Duodenal mucosa (tissue), 2 donors: ENCODE results near the gene TMEM121.
"Not testable (repeated sequence)": the region's sequence is repeated elsewhere in the genome, so short reads cannot be mapped to it uniquely, and the experiment has no call there.

Source experiments
- H3K27ac ChIP-seq: one replicate; pipeline ENCODE4 v1.7.0; 2013; ENCODE audit warnings: low read depth, low read length
- H3K27me3 ChIP-seq, 2 donors: one replicate each; pipeline ENCODE4 v1.7.0; 2013; ENCODE audit warnings: low read length in 2 of 2, control low read depth in 1 of 2; ENCODE audit not compliant: insufficient read depth in 2 of 2, control insufficient read depth in 1 of 2
- H3K36me3 ChIP-seq, 2 donors: one replicate each; pipeline ENCODE4 v1.7.0; 2013; ENCODE audit warnings: low read length in 2 of 2, control low read depth in 1 of 2; ENCODE audit not compliant: insufficient read depth in 2 of 2, control insufficient read depth in 1 of 2
- H3K4me1 ChIP-seq, 2 donors: one replicate each; pipeline ENCODE4 v1.7.0; 2013; ENCODE audit warnings: low read length in 2 of 2, control low read depth in 1 of 2; ENCODE audit not compliant: insufficient read depth in 2 of 2, control insufficient read depth in 1 of 2
- H3K4me3 ChIP-seq, 2 donors: one replicate each; pipeline ENCODE4 v1.7.0; 2013; ENCODE audit warnings: low read length in 2 of 2, low read depth in 1 of 2
- H3K9ac ChIP-seq, 2 donors: one replicate each; pipeline ENCODE4 v1.7.0; 2013; ENCODE audit warnings: low read length in 2 of 2, low read depth in 1 of 2
- H3K9me3 ChIP-seq, 2 donors: one replicate each; pipeline ENCODE4 v1.7.0; 2013; ENCODE audit warnings: low read length in 2 of 2, control low read depth in 1 of 2; ENCODE audit not compliant: control insufficient read depth in 1 of 2

TMEM121 gene

DNA sequence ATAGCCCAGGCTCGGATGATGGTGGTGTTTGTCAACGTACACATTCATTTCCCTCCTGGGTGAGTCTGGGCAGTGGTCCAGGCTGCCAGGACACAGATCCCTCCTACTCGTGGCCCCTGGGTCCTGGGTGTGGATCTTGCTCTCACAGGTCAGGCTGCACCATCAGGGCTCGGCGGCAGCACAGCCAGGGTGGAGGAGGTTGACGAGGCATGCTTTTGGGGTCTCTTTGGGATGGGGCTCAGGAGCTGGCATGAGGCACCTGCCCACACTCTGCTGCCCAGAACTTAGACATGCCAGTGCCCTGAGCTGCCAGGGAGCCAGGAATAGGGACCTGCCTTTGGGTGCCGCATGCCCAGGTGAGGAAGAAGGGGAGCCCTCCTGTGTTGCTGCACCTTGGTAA, 9.7 kb downstream of the TMEM121 start:
- Histone ChIP-seq H3K4me1 (peaks cover 0 to 3% of the 10 kb centered on the region in 2 donors), H3K36me3 (no peaks in the 10 kb centered on the region), H3K27ac (no peak overlapping the region), H3K9me3 (no peaks in the 10 kb centered on the region), H3K4me3 (no peak overlapping the region), H3K27me3 (peaks cover 0 to 8% of the 10 kb centered on the region in 2 donors), H3K9ac (no peak overlapping the region)

DNA sequence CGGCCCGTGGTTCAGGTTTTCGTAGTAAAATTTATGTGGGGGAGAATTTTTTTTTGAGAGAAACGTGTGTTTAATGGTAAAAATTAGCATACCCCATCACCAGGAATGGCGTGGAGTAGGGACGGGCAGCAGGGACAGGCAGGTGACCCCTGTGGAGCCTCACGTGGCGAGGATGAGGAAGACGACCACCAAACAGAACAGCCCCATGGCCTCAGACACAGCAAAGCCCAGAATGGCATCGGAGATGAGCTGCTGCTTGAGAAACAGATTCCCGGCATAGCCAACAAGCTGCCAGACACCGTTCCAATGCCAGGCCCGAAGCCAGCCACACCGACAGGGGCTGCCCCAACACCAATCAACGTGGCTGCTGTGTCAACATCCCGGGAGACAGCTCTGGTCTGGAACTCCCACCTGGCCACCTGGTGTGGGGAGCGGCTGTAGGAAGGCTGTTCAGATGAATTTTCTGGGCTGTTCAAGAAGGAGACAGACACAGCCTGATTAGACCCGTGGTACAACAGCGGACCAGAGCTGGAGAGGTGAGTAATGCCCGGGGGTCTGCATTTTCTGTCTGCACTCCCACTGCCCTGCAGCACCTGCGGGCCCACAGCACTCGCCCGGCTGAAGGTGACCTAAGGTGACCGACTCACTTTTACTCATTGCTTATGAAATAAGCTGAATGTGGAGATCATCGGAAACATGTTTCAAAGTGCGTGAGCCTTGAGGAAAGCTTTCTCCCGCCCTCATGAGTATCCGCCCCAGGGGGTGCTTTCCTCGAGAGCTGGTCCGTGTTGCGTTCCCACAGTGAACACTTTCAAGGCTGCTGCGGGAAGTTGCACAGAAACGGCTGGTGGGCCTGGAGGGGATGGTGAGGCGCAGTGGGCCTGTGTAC, 10.6 kb downstream of the TMEM121 start:
- H3K9ac ChIP-seq = no peak overlapping the region
- H3K4me1 ChIP-seq = peaks cover 0 to 3% of the 10 kb centered on the region in 2 donors
- peaks cover 0 to 8% of the 10 kb centered on the region in 2 donors for H3K27me3 ChIP-seq

DNA sequence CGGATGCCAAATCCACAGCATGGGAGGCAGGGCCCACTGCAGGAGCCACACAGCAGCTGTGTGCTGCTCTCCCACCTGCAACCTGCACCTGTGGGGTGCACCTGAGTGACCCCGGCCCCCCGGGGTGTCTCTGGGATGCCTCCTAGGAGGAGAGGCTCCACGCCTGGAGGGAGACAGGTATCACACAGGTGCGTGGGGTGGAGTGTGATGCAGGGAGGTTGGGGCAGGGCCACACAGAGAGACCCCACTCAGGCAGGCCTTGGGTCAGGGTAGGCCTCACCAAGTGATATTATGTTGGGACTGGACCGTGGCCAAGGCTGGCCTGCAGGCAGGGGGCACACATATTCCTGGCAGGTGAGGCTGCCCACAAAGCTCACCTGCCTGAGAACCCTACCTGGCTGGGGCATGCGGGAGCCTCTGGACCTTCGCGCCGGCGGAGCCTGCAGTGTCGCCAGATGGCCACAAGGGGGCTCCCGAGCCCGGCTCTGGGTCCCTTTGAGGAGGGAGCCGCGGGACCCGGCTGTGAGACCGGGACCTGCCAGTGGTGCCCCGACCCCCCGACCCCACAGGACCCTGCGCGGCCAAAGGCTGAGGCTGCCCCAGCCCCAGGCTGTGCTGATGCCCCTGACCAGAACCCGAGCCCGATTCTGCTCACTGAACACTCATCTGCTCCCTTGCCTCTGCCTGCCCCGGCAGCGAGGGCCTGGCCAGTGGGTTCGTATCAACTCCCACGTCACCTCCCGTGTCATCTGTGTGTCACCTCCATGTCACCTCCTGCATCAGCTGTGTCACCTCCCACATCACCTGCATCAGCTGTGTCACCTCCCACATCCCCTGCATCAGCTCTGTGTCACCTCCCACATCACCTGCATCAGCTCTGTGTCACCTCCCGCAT, 11.4 kb downstream of the TMEM121 start:
- H3K27me3 ChIP-seq = peaks cover 0 to 7% of the 10 kb centered on the region in 2 donors
- peaks cover 0 to 3% of the 10 kb centered on the region in 2 donors for H3K4me1 ChIP-seq
- no peak overlapping the region for H3K9ac ChIP-seq
- no peak overlapping the region for H3K4me3 ChIP-seq
- no peaks in the 10 kb centered on the region for H3K9me3 ChIP-seq
- no peaks in the 10 kb centered on the region for H3K36me3 ChIP-seq
- no peak overlapping the region for H3K27ac ChIP-seq

More for the DNA sequence above, 10.6 kb downstream of the TMEM121 start:
- Histone ChIP-seq H3K27ac (no peak overlapping the region), H3K4me3 (no peak overlapping the region), H3K36me3 (no peaks in the 10 kb centered on the region), H3K9me3 (no peaks in the 10 kb centered on the region)

GRCh38 chr14:105538481-105539049, 12.2 kb downstream of the TMEM121 start:
- H3K9me3 ChIP-seq = no peaks in the 10 kb centered on the region
- H3K4me3 ChIP-seq = no peak overlapping the region
- no peak overlapping the region for H3K27ac ChIP-seq
- H3K36me3 ChIP-seq = no peaks in the 10 kb centered on the region
- H3K9ac ChIP-seq = no peak overlapping the region
- H3K4me1 ChIP-seq = peaks cover 0 to 3% of the 10 kb centered on the region in 2 donors
- peaks cover 0 to 6% of the 10 kb centered on the region in 2 donors for H3K27me3 ChIP-seq

- no peak overlapping the region for H3K4me3 ChIP-seq
- H3K36me3 ChIP-seq = no peaks in the 10 kb centered on the region
- H3K27ac ChIP-seq = no peak overlapping the region
- H3K9ac ChIP-seq = no peak overlapping the region
- peaks cover 0 to 3% of the 10 kb centered on the region in 2 donors for H3K4me1 ChIP-seq
- H3K27me3 ChIP-seq = peaks cover 0 to 6% of the 10 kb centered on the region in 2 donors
- H3K9me3 ChIP-seq = no peaks in the 10 kb centered on the region
Measured at GRCh38 chr14:105540811-105541210, 14.4 kb downstream of the TMEM121 start.

GRCh38 chr14:105541218-105541875, 15.0 kb downstream of the TMEM121 start:
- H3K27me3 ChIP-seq = peaks cover 0 to 6% of the 10 kb centered on the region in 2 donors
- H3K9ac ChIP-seq = no peak overlapping the region
- no peak overlapping the region for H3K4me3 ChIP-seq
- H3K36me3 ChIP-seq = no peaks in the 10 kb centered on the region
- H3K4me1 ChIP-seq = peaks cover 0 to 3% of the 10 kb centered on the region in 2 donors
- no peak overlapping the region for H3K27ac ChIP-seq
- no peaks in the 10 kb centered on the region for H3K9me3 ChIP-seq

DNA sequence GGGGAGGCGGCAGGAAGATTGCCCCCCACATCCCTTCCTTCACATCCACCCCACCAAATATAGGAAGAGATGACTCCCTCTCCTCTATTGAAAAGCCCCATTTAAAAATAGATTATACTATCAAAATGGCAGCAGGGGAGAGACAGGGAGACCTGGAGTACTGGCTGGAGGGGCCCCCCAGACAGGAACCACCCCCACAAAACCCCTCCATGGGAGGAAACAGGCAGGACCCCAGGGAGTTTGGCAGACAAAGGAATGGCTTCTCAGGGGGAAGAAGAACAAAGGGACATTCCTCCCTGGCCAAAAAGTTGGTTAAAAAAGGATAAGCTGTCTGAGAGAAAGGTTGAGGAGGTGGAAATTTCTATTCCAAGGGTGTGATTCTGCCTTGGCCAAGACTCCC, 19.3 kb downstream of the TMEM121 start:
- not testable (repeated sequence) for H3K27ac ChIP-seq, H3K27me3 ChIP-seq, H3K9ac ChIP-seq, H3K4me1 ChIP-seq, H3K4me3 ChIP-seq, H3K36me3 ChIP-seq, H3K9me3 ChIP-seq

- H3K36me3 ChIP-seq, H3K9ac ChIP-seq, H3K27me3 ChIP-seq, H3K4me1 ChIP-seq, H3K27ac ChIP-seq, H3K9me3 ChIP-seq, H3K4me3 ChIP-seq: not testable (repeated sequence)
Measured at GRCh38 chr14:105546410-105546809, 20.0 kb downstream of the TMEM121 start.

- not testable (repeated sequence) for H3K36me3 ChIP-seq, H3K9ac ChIP-seq, H3K27ac ChIP-seq, H3K27me3 ChIP-seq, H3K4me1 ChIP-seq, H3K4me3 ChIP-seq, H3K9me3 ChIP-seq
Measured at GRCh38 chr14:105547072-105547471, 20.7 kb downstream of the TMEM121 start.
